ENCODE measurements around the gene CEACAM7.
A peak's percentile ranks its signal among the peaks of the same experiment; 100 is the strongest.

The CEACAM7 gene

GRCh38 chr19:41646589-41647204, 41.4 kb downstream of the CEACAM7 start:
- DNase-seq, result no peak

GRCh38 chr19:41641879-41642485, 46.1 kb downstream of the CEACAM7 start:
- DNase-seq, result peak; percentile 44

- no peak for DNase-seq
Measured at GRCh38 chr19:41638641-41639081, 49.4 kb downstream of the CEACAM7 start.

- DNase-seq, result no peak
Measured at GRCh38 chr19:41637484-41637883, 50.6 kb downstream of the CEACAM7 start.

GRCh38 chr19:41627966-41628675, 59.9 kb downstream of the CEACAM7 start:
- no peak for DNase-seq

GRCh38 chr19:41626877-41627276, 61.2 kb downstream of the CEACAM7 start, which contains the start of gene CEACAM4:
TSS of gene CEACAM4 (minus strand) at chr19:41627074. CDS start at chr19:41626963, 111 bp downstream.
- no peak for DNase-seq

- DNase-seq, result no peak
Measured at GRCh38 chr19:41626278-41626677, 61.8 kb downstream of the CEACAM7 start.

GRCh38 chr19:41624937-41625336, 63.1 kb downstream of the CEACAM7 start:
- DNase-seq, result no peak

GRCh38 chr19:41624515-41624914, 63.6 kb downstream of the CEACAM7 start:
- DNase-seq, result no peak

- DNase-seq, result no peak
Measured at GRCh38 chr19:41623360-41623759, 64.7 kb downstream of the CEACAM7 start.

Data from NCI-H2171 treated with DMSO at 0.1 percent for 48 hours (cell line).